Psoas muscle (tissue), 8 donors: Measurements from ENCODE around the gene ITGAV. TPM values are rescaled to one million over a fixed set of nuclear protein-coding genes. Genes with fewer than 3 reads are reported as not detected.
A peak's percentile ranks its signal among the peaks of the same experiment; 100 is the strongest.

Source experiments
- ATAC-seq, 4 donors: fragments of 200-7000 bp; cut with Tn5 transposase; one replicate each; pipeline ENCODE4 v1.9.1; 2020; ENCODE audit warnings: moderate library complexity in 3 of 4, mild to moderate bottlenecking in 2 of 4
- DNase-seq, 2 donors: peaks; one replicate each; pipeline ENCODE4 v3.0.0-alpha.2; 2020
- H3K27ac ChIP-seq: fragments of 200-600 bp; one replicate; pipeline ENCODE4 v1.8.0; 2022
- H3K27me3 ChIP-seq, 3 donors: fragments of 200-600 bp in 1 of 3; one replicate each; pipeline versions ENCODE4 v1.6.1 to v1.8.0; 2013 to 2022; ENCODE audit warnings: low read length in 2 of 3, mild to moderate bottlenecking in 2 of 3, moderate library complexity in 1 of 3; ENCODE audit not compliant: insufficient read depth in 3 of 3
- H3K36me3 ChIP-seq, 2 donors: fragments of 200-600 bp in 1 of 2; one replicate each; pipeline versions ENCODE4 v1.6.1 to v1.8.0; 2013 to 2022; ENCODE audit warnings: low read depth in 1 of 2, mild to moderate bottlenecking in 1 of 2, moderate library complexity in 1 of 2; ENCODE audit not compliant: insufficient read depth in 1 of 2
- H3K4me1 ChIP-seq: fragments of 200-600 bp; one replicate; pipeline ENCODE4 v1.8.0; 2022
- H3K4me3 ChIP-seq: fragments of 200-600 bp; one replicate; pipeline ENCODE4 v1.8.0; 2022; ENCODE audit warnings: mild to moderate bottlenecking
- H3K9me3 ChIP-seq: fragments of 200-600 bp; one replicate; pipeline ENCODE4 v1.8.0; 2022
- WGBS, 3 donors: extraction: QIAGEN DNeasy Blood & Tissue Kit; methylation state at CpG; one replicate each; pipeline versions ENCODE4 v1.1.6 to v1.1.7; 2013; 5-methylcytosine and 5-hydroxymethylcytosine counted together
- intact Hi-C, 2 donors: fragments of 100-400 bp; cut with DNase I; formaldehyde crosslinking; loops; one replicate each; pipeline versions ENCODE4 v1.11.0 to v1.14.2; 2022
- long read RNA-seq, 2 donors: library from polyadenylated mRNA; unstranded; transcript quantifications; one replicate each; pipeline ENCODE4 v2.0.0, GENCODE V29; 2021
- polyA plus RNA-seq, 3 donors: library from polyadenylated mRNA; stranded (reverse); fragments of 200-250 nt; gene quantifications; one replicate each; pipeline ENCODE4 v1.2.3, GENCODE V29; 2013
- total RNA-seq, 4 donors: library from RNA; stranded (reverse); fragmentation: NEBNext Ultra II Directional in 2 of 4; extraction: Animal tissue kit (Norgen Biotek cat#: 25700) in 2 of 4; gene quantifications; one replicate each; pipeline versions ENCODE4 v1.2.1 to v1.2.4, GENCODE V29; 2021 to 2023
- TF ChIP-seq, protein P1 (sequence below): fragments of 200-600 bp; IDR thresholded peaks from one replicate; pipeline ENCODE4 v1.8.0; 2022; ENCODE audit warnings: antibody characterized with exemption
- donor health status: healthy with polysubstance abuse.
- donor health status: DM: no; HTN: no; CAD: no; lungs with moderate emphysema.
- donor health status: Bipolar disorder and iron deficiency.
- donor health status: healthy.
- donor health status: DM: yes; HTN: yes; CAD: no.
- donor health status: DM: no; HTN: no; CAD: no.
- donor health status: DM: no; HTN: no; CAD: no.
- donor health status: DM: yes; HTN: yes; CAD: no.

Gene ITGAV
- total RNA-seq (10 to 100 TPM; 25.4 to 67.4 (median 55.4) TPM), polyA plus RNA-seq (10 to 100 TPM in 2 of 3 donors, 1 to 10 TPM in 1; 4.6 to 28.2 (median 12.1) TPM)
- long read RNA-seq, donor 1, full-length matches to known transcripts: 16 of 20 reads
- long read RNA-seq, donor 1, partial matches to known transcripts: 3 of 20 reads
- long read RNA-seq, donor 1, other reads (novel, unspliced or antisense): 1 of 20 reads
- long read RNA-seq, donor 2, full-length matches to known transcripts: 18 of 35 reads
- long read RNA-seq, donor 2, partial matches to known transcripts: 12 of 35 reads
- long read RNA-seq, donor 2, other reads (novel, unspliced or antisense): 5 of 35 reads

DNA sequence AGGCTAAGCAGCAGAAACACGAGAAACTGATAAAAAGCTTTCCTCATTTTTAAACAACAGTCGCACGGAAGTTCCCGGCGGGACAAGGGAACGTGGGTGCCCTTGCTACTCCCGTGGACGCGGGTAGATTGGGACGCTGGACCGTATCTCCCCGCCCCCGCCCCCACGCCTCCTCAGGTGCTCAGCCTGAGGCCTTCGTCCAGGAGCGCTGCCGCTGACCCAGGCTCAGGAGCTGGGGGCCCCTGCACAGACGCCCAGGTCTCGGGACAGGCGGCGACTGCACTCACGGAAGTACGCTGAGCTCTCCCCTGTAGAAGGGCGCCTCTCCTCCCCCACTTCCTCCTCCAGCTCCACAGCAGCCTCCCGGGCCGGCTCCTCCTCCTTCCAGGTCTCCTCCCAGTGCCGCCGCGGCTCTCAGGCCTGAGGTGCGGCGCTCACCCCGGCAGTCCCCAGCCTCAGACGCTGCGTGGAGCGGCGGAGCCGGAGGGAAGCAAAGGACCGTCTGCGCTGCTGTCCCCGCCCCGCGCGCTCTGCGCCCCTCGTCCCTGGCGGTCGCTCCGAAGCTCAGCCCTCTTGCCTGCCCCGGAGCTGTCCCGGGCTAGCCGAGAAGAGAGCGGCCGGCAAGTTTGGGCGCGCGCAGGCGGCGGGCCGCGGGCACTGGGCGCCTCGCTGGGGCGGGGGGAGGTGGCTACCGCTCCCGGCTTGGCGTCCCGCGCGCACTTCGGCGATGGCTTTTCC lies at the start of gene ITGAV:
Gene ITGAV (plus strand): TSS at position 445 of the 738 bp plus-strand sequence. CDS start 283 bp downstream, at position 728.
- no peaks in the 10 kb centered on the region for H3K36me3 ChIP-seq
- TF ChIP-seq, protein P1, sequence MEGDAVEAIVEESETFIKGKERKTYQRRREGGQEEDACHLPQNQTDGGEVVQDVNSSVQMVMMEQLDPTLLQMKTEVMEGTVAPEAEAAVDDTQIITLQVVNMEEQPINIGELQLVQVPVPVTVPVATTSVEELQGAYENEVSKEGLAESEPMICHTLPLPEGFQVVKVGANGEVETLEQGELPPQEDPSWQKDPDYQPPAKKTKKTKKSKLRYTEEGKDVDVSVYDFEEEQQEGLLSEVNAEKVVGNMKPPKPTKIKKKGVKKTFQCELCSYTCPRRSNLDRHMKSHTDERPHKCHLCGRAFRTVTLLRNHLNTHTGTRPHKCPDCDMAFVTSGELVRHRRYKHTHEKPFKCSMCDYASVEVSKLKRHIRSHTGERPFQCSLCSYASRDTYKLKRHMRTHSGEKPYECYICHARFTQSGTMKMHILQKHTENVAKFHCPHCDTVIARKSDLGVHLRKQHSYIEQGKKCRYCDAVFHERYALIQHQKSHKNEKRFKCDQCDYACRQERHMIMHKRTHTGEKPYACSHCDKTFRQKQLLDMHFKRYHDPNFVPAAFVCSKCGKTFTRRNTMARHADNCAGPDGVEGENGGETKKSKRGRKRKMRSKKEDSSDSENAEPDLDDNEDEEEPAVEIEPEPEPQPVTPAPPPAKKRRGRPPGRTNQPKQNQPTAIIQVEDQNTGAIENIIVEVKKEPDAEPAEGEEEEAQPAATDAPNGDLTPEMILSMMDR: no peak
- ATAC-seq (peak; percentile 91 to 96 (median 92)), DNase-seq (peak; percentile 91 to 94)
- whole genome bisulfite sequencing, 3 donors: 0% methylated on average over 49 to 71 of the region's 71 CpGs
- H3K27me3 ChIP-seq: no peaks in the 10 kb centered on the region
- H3K4me1 ChIP-seq: peaks cover 19% of the 10 kb centered on the region
- H3K4me3 ChIP-seq: peak within 1 kb of the TSS; percentile 69
- intact Hi-C loops: loop anchor here (5.0 to 10.0 kb wide), 5 partner anchors 53 to 102 kb away; partner anchors contain the start of gene ZC3H15 (in 1 of the 2)
- no peaks in the 10 kb centered on the region for H3K9me3 ChIP-seq
- H3K27ac ChIP-seq: peak within 1 kb of the TSS; percentile 89

- no peak overlapping the region for H3K27ac ChIP-seq
- WGBS, 3 donors: 45 to 57% (median 46%) methylated on average over 4 of the region's 4 CpGs
- ATAC-seq (no peak), DNase-seq (no peak)
- H3K4me3 ChIP-seq: no peak overlapping the region
- TF ChIP-seq, protein P1: no peak
- no peaks in the 10 kb centered on the region for H3K4me1 ChIP-seq
- no peaks in the 10 kb centered on the region for H3K36me3 ChIP-seq
- no peaks in the 10 kb centered on the region for H3K9me3 ChIP-seq
- intact Hi-C loops: no loop called here
- no peaks in the 10 kb centered on the region for H3K27me3 ChIP-seq
Observed at GRCh38 chr2:186540941-186541340, 48.9 kb upstream of the ITGAV start.

DNA sequence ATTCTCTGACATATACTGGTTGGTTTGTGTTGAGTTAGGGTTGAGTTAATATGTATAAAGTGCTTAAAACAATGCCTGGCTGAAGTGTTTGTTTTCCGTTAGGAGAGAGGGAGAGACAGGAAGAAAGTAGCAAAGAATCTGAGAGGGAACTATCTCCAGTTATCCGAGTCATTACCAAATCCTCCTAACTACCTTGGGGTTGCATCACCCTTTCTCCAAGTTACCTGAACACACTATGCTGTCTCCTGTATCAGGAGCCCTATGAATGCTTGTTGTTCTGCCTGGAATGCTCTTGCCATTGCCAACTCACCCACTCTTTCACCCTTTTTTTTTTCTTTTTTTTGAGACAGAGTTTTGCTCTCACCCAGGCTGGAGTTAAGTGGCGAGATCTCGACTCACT lies 47.9 kb upstream of the ITGAV start:
- no peaks in the 10 kb centered on the region for H3K27me3 ChIP-seq
- whole genome bisulfite sequencing, 3 donors: 88 to 98% (median 94%) methylated on average over 4 of the region's 4 CpGs
- intact Hi-C loops: no loop called here
- no peak overlapping the region for H3K27ac ChIP-seq
- DNase-seq (no peak), ATAC-seq (no peak)
- H3K9me3 ChIP-seq: no peaks in the 10 kb centered on the region
- no peaks in the 10 kb centered on the region for H3K4me1 ChIP-seq
- TF ChIP-seq, protein P1: no peak
- no peaks in the 10 kb centered on the region for H3K36me3 ChIP-seq
- H3K4me3 ChIP-seq: no peak overlapping the region

- no peak for ATAC-seq
- H3K27me3 ChIP-seq: no peaks in the 10 kb centered on the region
- WGBS, 3 donors: 59 to 73% (median 69%) methylated on average over 3 of the region's 3 CpGs
- intact Hi-C loops: no loop called here
- H3K4me1 ChIP-seq: no peaks in the 10 kb centered on the region
- TF ChIP-seq, protein P1: no peak
- no peak overlapping the region for H3K4me3 ChIP-seq
- H3K36me3 ChIP-seq: no peaks in the 10 kb centered on the region
- H3K9me3 ChIP-seq: no peaks in the 10 kb centered on the region
- DNase-seq: no peak
- H3K27ac ChIP-seq: peak overlapping the region; percentile 25
Observed at GRCh38 chr2:186543561-186544131, 46.2 kb upstream of the ITGAV start.
